DND-41 (cell line): ENCODE results near the gene ABHD16B.

Experiments used
- EZH2 ChIP-seq: IDR thresholded peaks from 3 replicates; pipeline ENCODE4 v1.6.1; 2012; ENCODE audit warnings: borderline replicate concordance, low read depth, mild to moderate bottlenecking, moderate library complexity, low read length, inconsistent platforms; ENCODE audit not compliant: severe bottlenecking
- TF ChIP-seq, protein P1 (sequence below): IDR thresholded peaks from 2 replicates; pipeline ENCODE4 v1.5.1; 2012; ENCODE audit warnings: borderline replicate concordance, low read length, moderate library complexity, mild to moderate bottlenecking; ENCODE audit not compliant: poor library complexity, severe bottlenecking; ENCODE audit errors: extremely low read depth

DNA sequence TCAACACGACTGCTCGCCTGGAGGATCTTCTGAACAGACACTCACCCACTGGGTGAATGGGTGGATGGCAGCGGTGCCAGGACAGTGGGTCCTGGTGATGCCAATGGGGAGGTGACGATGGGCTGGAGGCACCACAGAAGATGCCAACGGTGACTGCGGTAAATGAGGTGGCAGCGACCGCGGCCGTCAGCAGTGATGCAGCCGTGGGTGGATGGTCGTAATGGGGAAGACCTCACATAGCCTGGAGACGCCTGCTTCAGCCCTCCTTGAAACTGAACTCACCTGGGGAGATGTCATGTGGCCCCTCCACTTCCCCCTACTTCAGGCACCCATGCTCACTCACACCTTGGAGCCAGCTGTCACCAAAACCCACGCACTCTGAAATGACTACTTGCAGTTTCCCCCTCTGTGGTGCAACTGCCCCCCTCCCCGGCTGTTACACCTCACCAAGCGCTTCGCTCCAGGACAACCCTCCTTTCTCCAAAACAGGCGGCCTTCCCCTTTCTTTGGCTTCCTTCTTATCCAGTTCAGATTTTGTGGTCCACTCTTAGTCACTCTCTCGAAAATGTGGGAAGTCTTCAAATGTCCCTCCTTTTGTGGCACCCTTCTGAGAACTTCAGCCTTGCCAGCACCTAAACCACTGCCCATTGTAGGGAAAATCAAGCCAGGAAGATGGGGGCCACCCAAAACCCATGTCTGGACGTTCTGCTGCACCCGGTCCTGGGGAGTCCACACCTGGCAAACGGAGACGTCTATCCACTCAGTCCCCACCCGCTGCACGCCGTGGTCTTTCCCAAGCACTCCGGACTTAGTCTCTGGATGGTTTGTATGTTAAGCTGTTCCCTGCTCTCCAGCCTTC, 10.4 kb upstream of the ABHD16B start:
- no peak for TF ChIP-seq EZH2
- TF ChIP-seq, protein P1, sequence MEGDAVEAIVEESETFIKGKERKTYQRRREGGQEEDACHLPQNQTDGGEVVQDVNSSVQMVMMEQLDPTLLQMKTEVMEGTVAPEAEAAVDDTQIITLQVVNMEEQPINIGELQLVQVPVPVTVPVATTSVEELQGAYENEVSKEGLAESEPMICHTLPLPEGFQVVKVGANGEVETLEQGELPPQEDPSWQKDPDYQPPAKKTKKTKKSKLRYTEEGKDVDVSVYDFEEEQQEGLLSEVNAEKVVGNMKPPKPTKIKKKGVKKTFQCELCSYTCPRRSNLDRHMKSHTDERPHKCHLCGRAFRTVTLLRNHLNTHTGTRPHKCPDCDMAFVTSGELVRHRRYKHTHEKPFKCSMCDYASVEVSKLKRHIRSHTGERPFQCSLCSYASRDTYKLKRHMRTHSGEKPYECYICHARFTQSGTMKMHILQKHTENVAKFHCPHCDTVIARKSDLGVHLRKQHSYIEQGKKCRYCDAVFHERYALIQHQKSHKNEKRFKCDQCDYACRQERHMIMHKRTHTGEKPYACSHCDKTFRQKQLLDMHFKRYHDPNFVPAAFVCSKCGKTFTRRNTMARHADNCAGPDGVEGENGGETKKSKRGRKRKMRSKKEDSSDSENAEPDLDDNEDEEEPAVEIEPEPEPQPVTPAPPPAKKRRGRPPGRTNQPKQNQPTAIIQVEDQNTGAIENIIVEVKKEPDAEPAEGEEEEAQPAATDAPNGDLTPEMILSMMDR: no peak
